HG03571 (cell line): ENCODE data around the gene TXLNB.

Source experiments
- ATAC-seq: cut with Tn5 transposase; IDR thresholded peaks from one replicate; pipeline ENCODE4 v1.9.1; 2021; ENCODE audit not compliant: unreplicated experiment

The TXLNB gene

GRCh38 chr6:139291813-139292619, at the start of gene TXLNB:
TXLNB (minus strand) TSS chr6:139291998; CDS start chr6:139288899, 3,099 bp downstream.
- peak; percentile 51 for ATAC-seq

GRCh38 chr6:139341060-139341459, 49.3 kb upstream of the TXLNB start:
- ATAC-seq, result no peak

GRCh38 chr6:139338795-139339194, 47.0 kb upstream of the TXLNB start:
- no peak for ATAC-seq

- no peak for ATAC-seq
Measured at GRCh38 chr6:139337830-139338229, 46.0 kb upstream of the TXLNB start.

- no peak for ATAC-seq
Measured at GRCh38 chr6:139337001-139337400, 45.2 kb upstream of the TXLNB start.

GRCh38 chr6:139336488-139336887, 44.7 kb upstream of the TXLNB start:
- no peak for ATAC-seq

GRCh38 chr6:139335447-139336210, 43.8 kb upstream of the TXLNB start:
- no peak for ATAC-seq

- no peak for ATAC-seq
Measured at GRCh38 chr6:139334806-139335446, 43.1 kb upstream of the TXLNB start.

GRCh38 chr6:139330826-139331500, 39.2 kb upstream of the TXLNB start:
- no peak for ATAC-seq

GRCh38 chr6:139330306-139330705, 38.5 kb upstream of the TXLNB start:
- no peak for ATAC-seq

GRCh38 chr6:139329224-139329623, 37.4 kb upstream of the TXLNB start:
- no peak for ATAC-seq

- ATAC-seq, result no peak
Measured at GRCh38 chr6:139327038-139327437, 35.2 kb upstream of the TXLNB start.

GRCh38 chr6:139325686-139326085, 33.9 kb upstream of the TXLNB start:
- ATAC-seq, result no peak

GRCh38 chr6:139325125-139325524, 33.3 kb upstream of the TXLNB start:
- peak; percentile 31 for ATAC-seq

GRCh38 chr6:139324301-139324555, 32.4 kb upstream of the TXLNB start:
- ATAC-seq, result no peak

- peak; percentile 43 for ATAC-seq
Measured at GRCh38 chr6:139323511-139324300, 31.9 kb upstream of the TXLNB start.

- ATAC-seq, result no peak
Measured at GRCh38 chr6:139320081-139320480, 28.3 kb upstream of the TXLNB start.

GRCh38 chr6:139316622-139317317, 25.0 kb upstream of the TXLNB start:
- ATAC-seq, result no peak

GRCh38 chr6:139313784-139314545, 22.2 kb upstream of the TXLNB start:
- ATAC-seq, result no peak
